ENCODE measurements around the gene MGAT3.

DNA sequence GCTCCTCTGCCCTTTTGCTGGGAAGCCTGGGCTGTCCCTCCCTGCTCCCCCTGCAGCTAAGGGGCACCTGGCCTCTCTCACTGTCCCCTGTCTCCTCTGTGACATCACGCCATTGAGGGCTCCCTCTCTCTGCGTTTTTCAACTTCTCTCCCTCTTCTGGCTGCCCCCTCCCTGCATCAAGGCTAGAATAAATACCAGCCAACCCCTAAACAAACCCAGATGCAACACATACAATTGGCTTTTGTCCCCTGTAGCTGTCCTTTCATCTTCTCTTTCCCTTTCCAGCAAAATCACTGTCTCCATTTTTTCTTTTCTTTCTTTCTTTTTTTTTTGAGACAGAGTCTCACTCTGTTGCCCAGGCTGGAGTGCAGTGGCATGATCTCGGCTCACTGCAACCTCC lies 42.0 kb downstream of the MGAT3 start:
- TF ChIP-seq POLR2A (IDR thresholded peaks at IDR 0.05) = no peak
- no peak for TF ChIP-seq CTCF (IDR thresholded peaks at IDR 0.05)
